HepG2 (cell line): ENCODE measurements around the gene ZER1. TPM values are rescaled to one million over a fixed set of nuclear protein-coding genes. Genes with fewer than 3 reads are reported as not detected.

Experiments used
- ATAC-seq: fragments of 200-7000 bp; cut with Tn5 transposase; 3 replicates; pipeline ENCODE4 v1.9.1; 2020; ENCODE audit warnings: mild to moderate bottlenecking, moderate library complexity
- BruUV-seq: library from RNA; stranded (reverse); fragments of 400-500 nt; replicated peaks from 2 replicates; lab custom pipeline; 2021; lab: Mats Ljungman, UMichigan
- CTCF ChIA-PET: fragments of 300-600 bp; formaldehyde crosslinking; extraction: SDS; loops from one replicate; lab custom pipeline; 2021; ENCODE audit warnings: low total read pairs, inconsistent platforms, low intra/inter-chr PET ratio; lab: Yijun Ruan, JAX
- POLR2A ChIA-PET: fragments of 350-600 bp; sonication (Branson Sonifier 250); formaldehyde crosslinking; loops from one replicate; lab custom pipeline; 2020; ENCODE audit warnings: antibody characterized with exemption, inconsistent platforms; lab: Yijun Ruan, JAX
- DNase-seq: peaks from one replicate; pipeline ENCODE4 v3.0.0-alpha.2; 2015; ENCODE audit warnings: low spot score
- FAIRE-seq: peaks from 3 replicates; lab custom pipeline; 2011; peaks lifted over from hg19 to GRCh38; lab: Jason Lieb, UNC
- H2AFZ ChIP-seq: one replicate; pipeline ENCODE4 v1.6.1; 2011; ENCODE audit warnings: low read length, inconsistent platforms
- H3K27ac ChIP-seq: fragments of 300-600 bp; 3 replicates; pipeline ENCODE4 v1.8.0; 2011; ENCODE audit warnings: mixed run types, mild to moderate bottlenecking, mixed read lengths, low read length, inconsistent platforms; ENCODE audit not compliant: insufficient read depth; ENCODE audit errors: extremely low read length
- H3K27me3 ChIP-seq, 2 experiments: fragments of 200-600 bp in 1 of 2; 2 replicates in 1 of 2; 3 replicates in 1 of 2; pipeline versions ENCODE4 v1.6.0 to v1.8.0; 2011; ENCODE audit warnings: low read length in 2 of 2, mild to moderate bottlenecking in 2 of 2, moderate library complexity in 2 of 2, inconsistent platforms in 1 of 2; ENCODE audit not compliant: insufficient read depth in 2 of 2, control insufficient read depth in 1 of 2
- H3K36me3 ChIP-seq, 2 experiments: fragments of 200-600 bp in 1 of 2; replicated peaks in 1 of 2; 2 replicates in 1 of 2; 3 replicates in 1 of 2; pipeline versions ENCODE4 v1.5.1 to v1.8.0; 2011; ENCODE audit warnings: low read length in 2 of 2, inconsistent platforms in 1 of 2; ENCODE audit not compliant: insufficient read depth in 2 of 2, control insufficient read depth in 1 of 2
- H3K4me1 ChIP-seq: 2 replicates; pipeline ENCODE4 v1.5.1; 2012; ENCODE audit warnings: low read length, inconsistent platforms; ENCODE audit not compliant: insufficient read depth
- H3K4me2 ChIP-seq: 2 replicates; pipeline ENCODE4 v1.6.0; 2011; ENCODE audit warnings: low read depth, low read length, inconsistent platforms
- H3K4me3 ChIP-seq, 3 experiments: fragments of 200-600 bp in 1 of 3; sonication (generic), shearing (Covaris generic) in 1 of 3; replicated peaks in 1 of 3; 2 replicates each; pipeline ENCODE4 v1.5.1; 2011 to 2016; ENCODE audit warnings: low read length in 3 of 3, inconsistent platforms in 2 of 3, low read depth in 2 of 3, mild to moderate bottlenecking in 2 of 3, control low read depth in 1 of 3, mixed read lengths in 1 of 3; ENCODE audit not compliant: insufficient read depth in 1 of 3
- H3K79me2 ChIP-seq: one replicate; pipeline ENCODE4 v1.6.1; 2011; ENCODE audit warnings: low read length, inconsistent platforms; ENCODE audit not compliant: insufficient read depth
- H3K9ac ChIP-seq: 2 replicates; pipeline ENCODE4 v1.6.0; 2011; ENCODE audit warnings: mild to moderate bottlenecking, low read depth, low read length, inconsistent platforms; ENCODE audit not compliant: insufficient read depth
- H3K9me3 ChIP-seq: 2 replicates; pipeline ENCODE4 v1.5.1; 2012; ENCODE audit warnings: mild to moderate bottlenecking, low read length
- H4K20me1 ChIP-seq: 2 replicates; pipeline ENCODE4 v1.6.0; 2011; ENCODE audit warnings: inconsistent platforms, mild to moderate bottlenecking, low read length, moderate library complexity; ENCODE audit not compliant: insufficient read depth
- DZIP1 ChIP-seq: sonication (generic); formaldehyde crosslinking; IDR thresholded peaks from 2 replicates; pipeline ENCODE4 v1.5.0; 2020; ENCODE audit warnings: mild to moderate bottlenecking, missing genetic modification reagents
- EHMT2 ChIP-seq: fragments of 200-600 bp; sonication (generic); IDR thresholded peaks from 2 replicates; pipeline ENCODE4 v1.7.0; 2017; ENCODE audit warnings: antibody characterized with exemption, low read depth, low read length, borderline replicate concordance
- SAFB2 ChIP-seq: sonication (generic); formaldehyde crosslinking; IDR thresholded peaks from 2 replicates; pipeline ENCODE4 v1.5.1; 2020; ENCODE audit warnings: missing genetic modification reagents, low read depth, mild to moderate bottlenecking, borderline replicate concordance
- ZBTB38 ChIP-seq: sonication (generic); formaldehyde crosslinking; IDR thresholded peaks from 2 replicates; pipeline ENCODE4 v1.5.1; 2020; ENCODE audit warnings: mild to moderate bottlenecking, missing genetic modification reagents
- ZNF629 ChIP-seq: sonication (generic); formaldehyde crosslinking; conservative IDR thresholded peaks from 2 replicates; pipeline ENCODE4 v1.5.0; 2020; ENCODE audit warnings: missing genetic modification reagents
- WGBS: methylation state at CpG from one replicate; pipeline ENCODE4 v1.1.6; 2017; ENCODE audit warnings: low lambda C conversion rate; 5-methylcytosine and 5-hydroxymethylcytosine counted together
- in situ Hi-C: cut with HindIII; loops from 2 replicates; pipeline ENCODE4 v1.10.0; 2017; ENCODE audit warnings: low pct_unique_long_range_greater_than_20kb; ENCODE audit not compliant: extremely low pct_ligation_motif_present
- intact Hi-C: fragments of 100-400 bp; cut with micrococcal nuclease; formaldehyde crosslinking; loops from one replicate; pipeline ENCODE4 v1.10.0; 2022; ENCODE audit not compliant: unreplicated experiment
- polyA plus RNA-seq, 8 experiments: library from polyadenylated mRNA; depleted of rRNA in 3 of 8; stranded (reverse) in 7 of 8; unstranded in 1 of 8; fragments of >200 nt; fragmentation: Illumina TruSeq in 4 of 8; extraction: Trizol in 4 of 8; gene quantifications; 2 replicates each; pipeline versions ENCODE4 v1.2.1 to v1.2.3, GENCODE V29; 2011 to 2016; ENCODE audit warnings: low read depth in 4 of 8, missing spikeins in 1 of 8, mixed read lengths in 1 of 8; ENCODE audit not compliant: insufficient read depth in 1 of 8
- total RNA-seq, 5 experiments: library from RNA; depleted of rRNA; stranded (reverse); fragments of >200 nt; fragmentation: Illumina TruSeq; extraction: Trizol; gene quantifications; 2 replicates each; pipeline ENCODE4 v1.2.3, GENCODE V29; 2016; ENCODE audit warnings: low read depth in 1 of 5
- TF ChIP-seq, protein P1 (sequence below): sonication (generic); formaldehyde crosslinking; IDR thresholded peaks from 2 replicates; pipeline ENCODE4 v1.5.1; 2020; ENCODE audit warnings: mild to moderate bottlenecking, missing genetic modification reagents, moderate library complexity

Gene ZER1
- total and polyA plus RNA-seq, 2 of the 13 experiments (the other 11 are each of a cell fraction or from before 2014, with no cell fraction given): 7.7 to 40.0 TPM

DNA sequence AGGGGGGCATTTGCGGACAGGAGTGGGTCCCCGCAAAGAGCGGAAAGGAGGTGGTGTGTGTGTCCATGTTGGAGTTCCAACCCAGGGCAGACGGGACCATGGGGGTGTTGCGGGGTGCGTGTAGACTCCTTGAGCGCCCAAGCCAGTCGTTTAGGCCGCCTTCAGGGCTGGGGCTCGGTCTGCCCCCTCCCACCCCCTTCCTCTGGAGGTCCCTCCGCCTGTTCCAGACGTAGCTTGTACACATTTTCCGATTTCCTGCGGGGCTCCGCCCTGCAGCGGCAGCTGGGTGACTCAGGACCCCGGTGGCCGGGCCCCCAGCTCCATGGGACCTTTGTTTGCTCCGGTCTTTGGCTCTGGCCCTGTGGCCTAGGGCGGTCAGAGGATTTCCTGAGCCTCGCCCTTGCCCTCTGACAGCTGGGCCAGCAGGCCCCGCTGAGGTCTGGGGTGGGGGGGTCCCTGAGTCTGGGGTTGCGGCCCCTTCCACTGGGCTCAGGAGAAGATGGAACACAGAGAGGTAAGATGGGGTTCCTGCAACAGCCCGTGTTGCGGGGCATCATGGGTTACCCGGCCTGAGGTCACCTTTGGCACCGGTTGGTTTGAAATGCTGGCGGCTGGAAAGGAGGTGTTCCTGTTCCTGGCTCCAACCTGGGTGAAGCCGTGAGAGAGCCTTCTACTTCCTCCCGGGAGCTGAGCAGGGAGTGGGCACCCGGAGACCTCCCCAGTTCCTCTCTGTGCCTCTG, 67.9 kb downstream of the ZER1 start:
- TF ChIP-seq, protein P1, sequence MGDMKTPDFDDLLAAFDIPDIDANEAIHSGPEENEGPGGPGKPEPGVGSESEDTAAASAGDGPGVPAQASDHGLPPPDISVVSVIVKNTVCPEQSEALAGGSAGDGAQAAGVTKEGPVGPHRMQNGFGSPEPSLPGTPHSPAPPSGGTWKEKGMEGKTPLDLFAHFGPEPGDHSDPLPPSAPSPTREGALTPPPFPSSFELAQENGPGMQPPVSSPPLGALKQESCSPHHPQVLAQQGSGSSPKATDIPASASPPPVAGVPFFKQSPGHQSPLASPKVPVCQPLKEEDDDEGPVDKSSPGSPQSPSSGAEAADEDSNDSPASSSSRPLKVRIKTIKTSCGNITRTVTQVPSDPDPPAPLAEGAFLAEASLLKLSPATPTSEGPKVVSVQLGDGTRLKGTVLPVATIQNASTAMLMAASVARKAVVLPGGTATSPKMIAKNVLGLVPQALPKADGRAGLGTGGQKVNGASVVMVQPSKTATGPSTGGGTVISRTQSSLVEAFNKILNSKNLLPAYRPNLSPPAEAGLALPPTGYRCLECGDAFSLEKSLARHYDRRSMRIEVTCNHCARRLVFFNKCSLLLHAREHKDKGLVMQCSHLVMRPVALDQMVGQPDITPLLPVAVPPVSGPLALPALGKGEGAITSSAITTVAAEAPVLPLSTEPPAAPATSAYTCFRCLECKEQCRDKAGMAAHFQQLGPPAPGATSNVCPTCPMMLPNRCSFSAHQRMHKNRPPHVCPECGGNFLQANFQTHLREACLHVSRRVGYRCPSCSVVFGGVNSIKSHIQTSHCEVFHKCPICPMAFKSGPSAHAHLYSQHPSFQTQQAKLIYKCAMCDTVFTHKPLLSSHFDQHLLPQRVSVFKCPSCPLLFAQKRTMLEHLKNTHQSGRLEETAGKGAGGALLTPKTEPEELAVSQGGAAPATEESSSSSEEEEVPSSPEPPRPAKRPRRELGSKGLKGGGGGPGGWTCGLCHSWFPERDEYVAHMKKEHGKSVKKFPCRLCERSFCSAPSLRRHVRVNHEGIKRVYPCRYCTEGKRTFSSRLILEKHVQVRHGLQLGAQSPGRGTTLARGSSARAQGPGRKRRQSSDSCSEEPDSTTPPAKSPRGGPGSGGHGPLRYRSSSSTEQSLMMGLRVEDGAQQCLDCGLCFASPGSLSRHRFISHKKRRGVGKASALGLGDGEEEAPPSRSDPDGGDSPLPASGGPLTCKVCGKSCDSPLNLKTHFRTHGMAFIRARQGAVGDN (CRISPR knock-in tag): 0 out of 2 replicates have a peak, but pooled peaks have one; percentile 1
- TF ChIP-seq ZBTB38 (CRISPR knock-in tag) (peak; percentile 52; the same call in 1 of the 2 replicates), DZIP1 (no peak), SAFB2 (0 out of 2 replicates have a peak, but pooled peaks have one; percentile 53), EHMT2 (no peak), ZNF629 (CRISPR knock-in tag) (peak; percentile 53)
- Histone ChIP-seq H3K4me1 (peaks cover 9% of the 10 kb centered on the region), H3K79me2 (peaks cover 8% of the 10 kb centered on the region), H4K20me1 (no peaks in the 10 kb centered on the region), H3K9ac (peak overlapping the region; percentile 78), H3K27me3 (no peaks in the 10 kb centered on the region), H3K4me2 (peak overlapping the region; percentile 92), H3K36me3 (peaks cover 4 to 12% of the 10 kb centered on the region in 2 experiments; a peak in 4 of 5 replicates), H3K9me3 (no peaks in the 10 kb centered on the region), H3K4me3 (peak overlapping the region; percentile 89 to 97 (median 92); a peak in 5 of 6 replicates), H3K27ac (peak overlapping the region; percentile 85), H2AFZ (no peak overlapping the region)
- CTCF ChIA-PET: interaction anchor here (2.6 kb wide), 1 partner anchor 29 kb away, joined by 17 read pairs; no protein-coding TSS in a partner anchor
- POLR2A ChIA-PET: interaction anchor here (1.0 kb wide), 1 partner anchor 20 kb away, joined by 4 read pairs; no protein-coding TSS in a partner anchor
- intact Hi-C loops: loop anchor here (5.0 kb wide), 1 partner anchor 66 kb away; no protein-coding TSS in a partner anchor
- in situ Hi-C loops: no loop called here
- BruUV-seq: TSS peak; percentile 46
- no peak for DNase-seq
- no peak for FAIRE-seq
- 85% methylated on average over 27 of the region's 31 CpGs for WGBS
- ATAC-seq: no peak
